ENCODE measurements around the gene REM2.
A peak's percentile ranks its signal among the peaks of the same experiment; 100 is the strongest.

Gene REM2

GRCh38 chr14:22871224-22872032 is 11.6 kb upstream of the REM2 start, which contains the start of gene LRP10:
LRP10 (plus strand) TSS chr14:22871740; CDS start chr14:22872304, 564 bp downstream.
- no peak for DNase-seq (ENCODE audit: extremely low read depth, low read depth)
- peak within 1 kb of the TSS; percentile 71 for H3K4me3 ChIP-seq (replicated peaks; ENCODE audit: low read depth, low read length)
- TF ChIP-seq CTCF (IDR thresholded peaks at IDR 0.05; ENCODE audit: low read depth, low read length, missing control alignments), result no peak

- H3K4me3 ChIP-seq (replicated peaks; ENCODE audit: low read depth, low read length), result peak overlapping the region; percentile 71
- peak; percentile 96 for TF ChIP-seq CTCF (IDR thresholded peaks at IDR 0.05; ENCODE audit: low read depth, low read length, missing control alignments)
Observed at GRCh38 chr14:22872033-22872832, 10.8 kb upstream of the REM2 start.

GRCh38 chr14:22872833-22873520 is 10.0 kb upstream of the REM2 start:
- TF ChIP-seq CTCF (IDR thresholded peaks at IDR 0.05; ENCODE audit: low read depth, low read length, missing control alignments), result no peak
- DNase-seq (ENCODE audit: extremely low read depth, low read depth), result no peak
- H3K4me3 ChIP-seq (replicated peaks; ENCODE audit: low read depth, low read length), result peak overlapping the region; percentile 71

More at GRCh38 chr14:22872033-22872832, 10.8 kb upstream of the REM2 start:
- no peak for DNase-seq (ENCODE audit: extremely low read depth, low read depth)

GRCh38 chr14:22875003-22875747 is 7.8 kb upstream of the REM2 start:
- H3K4me3 ChIP-seq (replicated peaks; ENCODE audit: low read depth, low read length), result no peak overlapping the region
- no peak for TF ChIP-seq CTCF (IDR thresholded peaks at IDR 0.05; ENCODE audit: low read depth, low read length, missing control alignments)
- DNase-seq (ENCODE audit: extremely low read depth, low read depth), result no peak

- no peak for TF ChIP-seq CTCF (IDR thresholded peaks at IDR 0.05; ENCODE audit: low read depth, low read length, missing control alignments)
- H3K4me3 ChIP-seq (replicated peaks; ENCODE audit: low read depth, low read length), result no peak overlapping the region
- no peak for DNase-seq (ENCODE audit: extremely low read depth, low read depth)
Observed at GRCh38 chr14:22875748-22876319, 7.2 kb upstream of the REM2 start.
